Thyroid gland (tissue), 4 donors: ENCODE data around the gene GSTO2. TPM values are rescaled to one million over a fixed set of nuclear protein-coding genes. Genes with fewer than 3 reads are reported as not detected.

Experiments
- DNase-seq, 2 donors: peaks; one replicate each; pipeline ENCODE4 v3.0.0-alpha.2; 2019
- H3K27ac ChIP-seq, 3 donors: fragments of 200-600 bp; sonication (generic); 1 replicate in 2 of 3; 2 replicates in 1 of 3; pipeline ENCODE4 v1.5.1; 2016 to 2019; ENCODE audit warnings: mild to moderate bottlenecking in 1 of 3, moderate library complexity in 1 of 3
- H3K27me3 ChIP-seq: fragments of 200-600 bp; sonication (generic); one replicate; pipeline ENCODE4 v1.5.1; 2019
- H3K36me3 ChIP-seq, 2 donors: fragments of 200-600 bp; sonication (generic); one replicate each; pipeline ENCODE4 v1.5.1; 2016 to 2019
- H3K4me1 ChIP-seq, 2 donors: fragments of 200-600 bp; sonication (generic); one replicate each; pipeline ENCODE4 v1.5.1; 2017 to 2019
- H3K4me3 ChIP-seq, 3 donors: fragments of 200-600 bp; sonication (generic); replicated peaks in 1 of 3; 1 replicate in 2 of 3; 2 replicates in 1 of 3; pipeline ENCODE4 v1.5.1; 2016; ENCODE audit warnings: mild to moderate bottlenecking in 1 of 3
- H3K9me3 ChIP-seq: fragments of 200-600 bp; sonication (generic); one replicate; pipeline ENCODE4 v1.5.1; 2017
- CTCF ChIP-seq, 6 experiments: fragments of 200-600 bp in 3 of 6; fragments of 450-650 bp in 3 of 6; sonication (generic) in 3 of 6; IDR thresholded peaks; one replicate each; pipeline ENCODE4 v1.5.1; 2016 to 2019; ENCODE audit warnings: antibody characterized with exemption in 6 of 6, mild to moderate bottlenecking in 2 of 6, inconsistent platforms in 1 of 6, moderate library complexity in 1 of 6
- POLR2A ChIP-seq, 2 donors: fragments of 450-650 bp; IDR thresholded peaks; one replicate each; pipeline ENCODE4 v1.6.1; 2017; ENCODE audit warnings: antibody characterized with exemption in 2 of 2, mild to moderate bottlenecking in 2 of 2, moderate library complexity in 1 of 2
- WGBS, 2 donors: methylation state at CpG; one replicate each; pipeline ENCODE4 v1.1.5; 2017; 5-methylcytosine and 5-hydroxymethylcytosine counted together
- intact Hi-C: fragments of 100-400 bp; cut with DNase I; formaldehyde crosslinking; loops from one replicate; pipeline ENCODE4 v1.15.1; 2023
- total RNA-seq, 4 donors: library from RNA; depleted of rRNA; stranded (reverse); fragments of >200 nt; gene quantifications; one replicate each; pipeline ENCODE4 v1.2.3, GENCODE V29; 2016

Gene GSTO2
- total RNA-seq, 4 donors from 2014 or later: 7.5 to 16.3 (median 12.8) TPM

DNA sequence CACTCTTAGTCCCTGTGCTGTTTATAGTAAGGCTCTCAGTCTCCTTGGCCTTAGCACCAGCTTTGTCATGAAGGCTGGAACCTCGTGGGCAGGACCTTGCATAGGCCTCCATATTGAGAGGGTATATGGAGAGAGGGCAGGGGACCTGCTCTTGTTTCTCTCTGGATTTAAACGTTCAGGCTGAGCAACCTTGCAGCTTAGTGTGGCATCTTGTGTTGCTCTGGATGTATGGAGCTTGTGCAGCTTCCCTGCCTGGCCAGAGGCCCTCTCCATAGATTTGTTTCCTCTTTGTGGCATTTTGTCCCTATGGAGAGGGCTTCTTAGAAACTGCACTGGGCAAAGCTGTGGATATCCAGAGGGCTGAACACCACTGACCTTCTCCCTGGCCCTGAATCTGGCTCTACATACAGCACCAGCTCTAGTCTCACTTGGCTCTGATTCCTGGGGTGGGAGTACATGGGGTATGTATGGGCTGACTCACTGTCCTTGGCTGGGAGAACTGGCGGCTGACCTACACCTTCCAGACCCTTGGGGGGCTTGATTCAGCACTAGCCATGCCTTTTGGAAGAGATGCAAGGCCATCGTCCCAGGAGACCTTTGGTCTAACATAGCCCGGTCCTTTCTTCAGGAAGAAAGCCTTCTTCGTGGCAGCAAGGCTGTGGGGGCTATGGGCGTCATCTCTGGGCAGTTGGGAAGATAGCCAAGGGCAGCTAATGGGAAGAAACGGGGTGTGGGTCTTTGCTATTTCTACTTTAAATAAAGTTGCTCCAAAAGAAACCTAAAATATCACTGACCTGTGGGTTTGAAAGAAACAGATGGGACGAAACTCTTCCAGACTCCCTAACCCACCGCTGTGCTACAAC, 38.8 kb downstream of the GSTO2 start:
- TF ChIP-seq POLR2A (IDR thresholded peaks at IDR 0.05) (no peak), CTCF (IDR thresholded peaks at IDR 0.05) (no peak)
- WGBS, 2 donors: 70 to 76% methylated on average over 10 of the region's 10 CpGs
- no peak overlapping the region for H3K27ac ChIP-seq
- no peak for DNase-seq
- peaks cover 4 to 6% of the 10 kb centered on the region in 2 donors for H3K36me3 ChIP-seq
- no peak overlapping the region for H3K4me3 ChIP-seq
- H3K4me1 ChIP-seq: peaks cover 25 to 65% of the 10 kb centered on the region in 2 donors
- no peaks in the 10 kb centered on the region for H3K27me3 ChIP-seq
- no peaks in the 10 kb centered on the region for H3K9me3 ChIP-seq
- intact Hi-C loops: no loop called here

DNA sequence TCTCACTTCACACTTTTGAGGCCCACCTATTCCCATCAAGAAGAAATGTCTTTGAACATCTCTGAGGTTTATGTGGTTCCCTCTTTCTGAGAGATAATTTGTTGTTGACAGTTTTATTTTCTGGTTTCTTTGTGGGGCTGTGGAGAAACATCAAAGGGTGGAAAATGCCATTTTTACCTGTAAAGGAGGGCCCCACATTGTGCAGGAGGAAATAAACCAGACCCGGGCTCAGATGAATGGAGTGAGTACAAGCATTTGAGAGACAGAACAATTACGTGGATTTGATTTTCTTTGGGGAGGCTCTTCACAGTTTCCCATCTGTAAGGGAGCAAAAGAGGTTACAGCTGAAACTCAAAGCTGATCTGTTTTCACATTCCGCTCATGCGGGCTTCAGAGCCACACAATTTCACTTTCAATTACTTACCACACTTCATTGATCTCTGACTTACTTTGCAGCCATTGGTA, 39.5 kb downstream of the GSTO2 start:
- TF ChIP-seq CTCF (IDR thresholded peaks at IDR 0.05) (no peak), POLR2A (IDR thresholded peaks at IDR 0.05) (no peak)
- Histone ChIP-seq H3K9me3 (no peaks in the 10 kb centered on the region), H3K36me3 (peaks cover 11 to 13% of the 10 kb centered on the region in 2 donors), H3K4me3 (no peak overlapping the region), H3K27ac (no peak overlapping the region), H3K27me3 (no peaks in the 10 kb centered on the region), H3K4me1 (peaks cover 20 to 59% of the 10 kb centered on the region in 2 donors)
- intact Hi-C loops: no loop called here
- WGBS, 2 donors: 80% methylated on average over 4 of the region's 4 CpGs
- no peak for DNase-seq

DNA sequence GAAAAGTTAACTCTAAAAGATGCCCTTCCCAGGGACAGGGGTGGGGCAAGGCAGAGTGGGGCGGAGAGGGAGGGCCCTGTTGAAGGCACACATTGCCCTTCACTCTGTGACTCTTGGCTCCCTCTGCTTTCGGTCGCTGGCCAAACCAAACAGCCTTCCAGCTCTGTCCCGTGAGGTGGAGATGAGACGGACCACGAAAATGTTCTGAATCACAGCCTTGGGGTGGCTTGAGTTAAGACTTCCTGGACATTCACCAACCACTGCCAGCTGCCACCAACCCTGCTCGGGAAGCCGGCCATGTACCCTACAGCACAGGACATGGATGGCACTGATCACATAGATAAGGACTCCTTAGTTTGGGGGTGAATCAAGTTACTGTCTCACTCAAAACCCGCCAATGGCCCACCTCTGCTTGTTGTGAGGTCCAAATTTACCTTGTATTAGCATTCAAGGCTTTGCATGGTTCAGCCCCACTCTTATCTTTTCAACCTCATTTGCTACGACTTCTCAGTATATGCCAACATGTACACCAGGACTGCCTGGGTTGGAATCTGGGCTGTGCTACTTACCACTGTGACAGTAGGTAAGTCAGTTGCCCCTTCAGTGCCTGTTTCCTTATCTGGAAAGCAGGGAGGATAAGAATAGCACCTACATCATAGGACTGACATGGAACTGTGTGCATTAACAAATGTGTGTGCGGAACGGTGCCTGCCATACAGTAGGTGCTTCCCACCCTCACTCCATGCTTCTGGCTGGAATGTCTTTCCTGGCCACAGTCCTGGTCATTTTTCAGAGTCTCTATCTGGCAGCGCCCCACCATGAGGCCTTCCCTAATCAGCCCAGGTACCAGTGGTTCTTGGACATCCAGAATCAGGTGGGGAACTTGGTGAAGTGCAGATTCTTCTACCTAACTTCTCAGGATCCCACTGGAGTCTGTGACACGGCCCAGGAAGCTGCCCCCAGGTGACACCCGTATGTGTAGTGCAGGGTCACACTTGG, 41.3 kb downstream of the GSTO2 start:
- no peak overlapping the region for H3K4me3 ChIP-seq
- H3K36me3 ChIP-seq: peaks cover 29 to 31% of the 10 kb centered on the region in 2 donors
- DNase-seq: no peak
- WGBS, 2 donors: 75 to 83% methylated on average over 10 to 15 of the region's 15 CpGs
- no peaks in the 10 kb centered on the region for H3K27me3 ChIP-seq
- TF ChIP-seq CTCF (IDR thresholded peaks at IDR 0.05) (no peak), POLR2A (IDR thresholded peaks at IDR 0.05) (no peak)
- H3K9me3 ChIP-seq: no peaks in the 10 kb centered on the region
- peak overlapping the region in 2 of 3 donors; percentile 16 to 48 for H3K27ac ChIP-seq
- H3K4me1 ChIP-seq: peaks cover 8 to 41% of the 10 kb centered on the region in 2 donors
- intact Hi-C loops: no loop called here

DNA sequence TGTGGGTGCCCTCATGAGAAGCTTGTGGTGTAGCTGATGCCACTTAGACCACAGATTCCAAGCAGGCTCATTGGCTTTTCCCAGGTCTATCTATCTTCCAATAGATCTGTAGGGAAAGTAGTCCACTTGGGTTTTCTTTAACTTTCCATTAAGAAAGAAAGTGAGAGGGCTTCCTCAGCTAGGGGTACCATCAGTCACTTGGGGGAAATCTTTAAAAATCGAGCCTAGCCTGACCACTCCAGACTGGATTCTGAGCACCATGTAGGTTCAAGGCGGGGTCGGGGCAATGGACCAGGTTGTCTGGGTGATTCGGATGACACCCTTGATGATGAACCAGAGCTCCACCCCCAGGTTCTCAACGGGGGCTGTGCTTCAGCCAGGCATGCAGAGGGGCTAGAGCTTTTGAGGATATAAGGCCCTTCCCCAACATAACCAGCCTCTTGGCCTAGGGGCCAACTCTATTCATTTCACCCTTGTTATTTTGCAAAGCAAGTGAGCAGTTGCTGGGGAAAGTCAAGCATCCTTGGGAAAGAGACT, 42.3 kb downstream of the GSTO2 start:
- TF ChIP-seq CTCF (IDR thresholded peaks at IDR 0.05) (no peak), POLR2A (IDR thresholded peaks at IDR 0.05) (no peak)
- H3K9me3 ChIP-seq: no peaks in the 10 kb centered on the region
- DNase-seq: no peak
- no peaks in the 10 kb centered on the region for H3K27me3 ChIP-seq
- H3K27ac ChIP-seq: no peak overlapping the region
- H3K36me3 ChIP-seq: peaks cover 32 to 33% of the 10 kb centered on the region in 2 donors
- peaks cover 0 to 35% of the 10 kb centered on the region in 2 donors for H3K4me1 ChIP-seq
- 85 to 86% methylated on average over 5 of the region's 5 CpGs for WGBS, 2 donors
- intact Hi-C loops: no loop called here
- no peak overlapping the region for H3K4me3 ChIP-seq
